Retinal pigment epithelial cell (primary cell): ENCODE data around the gene ZNF462.

Experiments
- DNase-seq: peaks from one replicate; pipeline ENCODE4 v3.0.0-alpha.2; 2010; ENCODE audit warnings: low read depth
- H3K4me3 ChIP-seq: 2 replicates; pipeline ENCODE4 v1.5.1; 2011; ENCODE audit warnings: mild to moderate bottlenecking, low read length, control low read depth, moderate library complexity
- TF ChIP-seq, protein P1 (sequence below): conservative IDR thresholded peaks from 2 replicates; pipeline ENCODE4 v1.5.1; 2011; ENCODE audit warnings: low read depth, low read length, control low read depth, inconsistent platforms

The ZNF462 gene

DNA sequence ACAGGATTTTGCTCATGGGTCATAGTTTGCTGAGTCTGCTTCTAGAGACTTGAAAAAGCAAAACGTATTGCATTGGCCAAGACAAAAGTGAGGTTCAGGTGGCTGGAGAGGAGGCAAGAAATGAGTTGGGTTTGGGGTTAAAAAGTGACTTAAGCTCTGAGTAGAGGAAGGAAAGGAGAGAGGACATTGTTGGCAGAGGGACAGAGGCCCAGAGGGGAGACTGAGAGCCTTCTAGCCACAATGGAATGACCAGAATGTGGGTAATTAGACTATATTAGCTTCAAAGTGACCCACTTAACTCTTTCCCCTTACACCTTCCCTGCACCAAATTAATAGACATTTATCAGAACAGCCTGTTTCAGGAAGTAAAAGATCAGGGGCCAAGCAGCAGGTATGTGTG, 188.4 kb downstream of the ZNF462 start:
- no peak overlapping the region for H3K4me3 ChIP-seq
- no peak for DNase-seq
- TF ChIP-seq, protein P1, sequence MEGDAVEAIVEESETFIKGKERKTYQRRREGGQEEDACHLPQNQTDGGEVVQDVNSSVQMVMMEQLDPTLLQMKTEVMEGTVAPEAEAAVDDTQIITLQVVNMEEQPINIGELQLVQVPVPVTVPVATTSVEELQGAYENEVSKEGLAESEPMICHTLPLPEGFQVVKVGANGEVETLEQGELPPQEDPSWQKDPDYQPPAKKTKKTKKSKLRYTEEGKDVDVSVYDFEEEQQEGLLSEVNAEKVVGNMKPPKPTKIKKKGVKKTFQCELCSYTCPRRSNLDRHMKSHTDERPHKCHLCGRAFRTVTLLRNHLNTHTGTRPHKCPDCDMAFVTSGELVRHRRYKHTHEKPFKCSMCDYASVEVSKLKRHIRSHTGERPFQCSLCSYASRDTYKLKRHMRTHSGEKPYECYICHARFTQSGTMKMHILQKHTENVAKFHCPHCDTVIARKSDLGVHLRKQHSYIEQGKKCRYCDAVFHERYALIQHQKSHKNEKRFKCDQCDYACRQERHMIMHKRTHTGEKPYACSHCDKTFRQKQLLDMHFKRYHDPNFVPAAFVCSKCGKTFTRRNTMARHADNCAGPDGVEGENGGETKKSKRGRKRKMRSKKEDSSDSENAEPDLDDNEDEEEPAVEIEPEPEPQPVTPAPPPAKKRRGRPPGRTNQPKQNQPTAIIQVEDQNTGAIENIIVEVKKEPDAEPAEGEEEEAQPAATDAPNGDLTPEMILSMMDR, result no peak

DNA sequence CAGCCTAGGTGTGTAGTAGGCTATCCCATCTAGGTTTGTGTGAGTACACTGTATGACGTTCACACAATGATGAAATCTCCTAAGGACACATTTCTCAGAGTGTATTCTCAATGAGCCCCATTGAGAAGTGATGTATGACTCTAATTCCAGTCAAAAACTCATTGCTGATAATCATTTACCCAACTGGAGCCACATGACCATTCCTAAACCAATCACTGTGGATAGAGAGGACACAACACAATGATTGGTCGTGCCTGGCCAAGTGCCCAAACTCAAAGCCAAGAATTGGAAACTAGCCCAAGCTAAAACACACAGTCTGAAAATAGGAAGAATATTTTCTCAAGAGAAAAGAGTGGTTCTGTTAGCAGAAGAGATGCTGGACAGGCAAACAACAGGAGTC, 191.2 kb downstream of the ZNF462 start:
- DNase-seq, result no peak
- TF ChIP-seq, protein P1, result no peak
- H3K4me3 ChIP-seq, result no peak overlapping the region

DNA sequence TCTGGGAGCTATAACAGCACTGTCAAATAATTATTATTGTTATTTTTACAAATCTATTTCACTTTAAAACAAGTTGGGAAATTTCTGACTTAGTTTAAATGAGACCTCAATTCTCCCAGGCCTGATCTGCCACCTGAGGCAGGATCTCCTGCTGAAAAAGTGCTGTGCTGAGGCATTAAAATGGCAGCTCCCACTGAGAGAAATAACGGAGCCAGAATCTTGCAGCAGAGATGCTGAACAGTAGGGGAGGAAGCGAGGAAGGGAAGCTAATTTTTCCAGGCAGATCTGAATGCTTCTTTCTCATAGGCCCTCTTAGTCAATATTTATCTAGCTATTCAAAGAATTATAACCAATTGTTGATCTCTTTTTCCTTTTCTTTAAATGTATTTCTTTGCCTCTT, 196.3 kb downstream of the ZNF462 start:
- TF ChIP-seq, protein P1, result no peak
- H3K4me3 ChIP-seq, result no peak overlapping the region
- DNase-seq, result no peak

DNA sequence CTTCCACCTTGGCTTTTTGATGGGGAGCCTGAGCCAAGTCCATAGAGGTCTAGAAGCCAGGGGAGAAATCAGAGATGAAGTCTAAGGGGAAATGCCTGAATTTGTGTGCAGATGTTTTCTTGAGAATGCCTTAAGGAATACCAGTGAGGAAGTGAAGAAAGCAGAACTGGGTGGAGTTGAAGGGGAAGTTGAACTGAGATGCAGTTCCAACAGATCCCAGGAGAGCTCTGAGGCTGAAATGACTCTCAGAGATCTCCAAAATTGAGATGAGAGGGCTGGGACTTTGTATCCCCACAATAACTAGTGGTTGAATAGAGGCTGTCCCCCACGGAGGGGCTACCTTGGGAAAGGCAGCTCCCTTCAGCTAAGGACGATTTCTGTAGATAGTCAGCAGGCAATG, 197.1 kb downstream of the ZNF462 start:
- no peak for DNase-seq
- TF ChIP-seq, protein P1, result no peak
- no peak overlapping the region for H3K4me3 ChIP-seq
